Fibroblast of villous mesenchyme (primary cell): ENCODE data around the gene MUC22. TPM values are rescaled to one million over a fixed set of nuclear protein-coding genes. Genes with fewer than 3 reads are reported as not detected.

Experiments used
- DNase-seq: peaks from one replicate; pipeline ENCODE4 v3.0.0-alpha.2; 2010; ENCODE audit warnings: low read depth
- H3K4me3 ChIP-seq: 2 replicates; pipeline ENCODE4 v1.5.1; 2011; ENCODE audit warnings: low read depth, mild to moderate bottlenecking, low read length
- small RNA-seq: library from RNA; depleted of rRNA; stranded (forward); fragments of <200 nt; gene quantifications from one replicate; pipeline ENCODE3, GENCODE V24; 2012
- total RNA-seq: library from RNA; depleted of rRNA; stranded (reverse); fragments of >200 nt; gene quantifications from 2 replicates; pipeline ENCODE4 v1.2.3, GENCODE V29; 2012
- TF ChIP-seq, protein P1 (sequence below): IDR thresholded peaks from 2 replicates; pipeline ENCODE4 v1.5.1; 2012; ENCODE audit warnings: low read depth, mild to moderate bottlenecking, low read length; ENCODE audit not compliant: insufficient read depth

The MUC22 gene
- total RNA-seq, 1 donor = not detected

DNA sequence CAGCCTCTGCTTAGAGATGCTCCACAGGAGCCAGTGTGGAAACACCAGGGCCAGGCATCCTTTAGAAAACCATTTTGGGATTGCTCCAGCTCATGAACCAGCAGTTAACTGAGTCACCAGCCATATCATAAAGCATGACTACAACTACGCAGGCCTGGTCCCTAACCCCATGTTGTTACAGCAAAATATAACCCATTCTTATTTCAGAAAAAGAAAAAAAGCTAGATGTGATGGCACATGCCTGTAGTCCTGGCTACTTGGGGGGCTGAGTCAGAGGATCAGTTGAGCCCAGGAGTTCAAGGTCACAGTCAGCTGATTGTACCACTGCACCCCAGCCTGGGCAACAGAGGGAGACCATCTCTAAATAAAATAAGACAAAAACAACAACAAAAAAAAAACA lies 65.3 kb downstream of the MUC22 start:
- TF ChIP-seq, protein P1, sequence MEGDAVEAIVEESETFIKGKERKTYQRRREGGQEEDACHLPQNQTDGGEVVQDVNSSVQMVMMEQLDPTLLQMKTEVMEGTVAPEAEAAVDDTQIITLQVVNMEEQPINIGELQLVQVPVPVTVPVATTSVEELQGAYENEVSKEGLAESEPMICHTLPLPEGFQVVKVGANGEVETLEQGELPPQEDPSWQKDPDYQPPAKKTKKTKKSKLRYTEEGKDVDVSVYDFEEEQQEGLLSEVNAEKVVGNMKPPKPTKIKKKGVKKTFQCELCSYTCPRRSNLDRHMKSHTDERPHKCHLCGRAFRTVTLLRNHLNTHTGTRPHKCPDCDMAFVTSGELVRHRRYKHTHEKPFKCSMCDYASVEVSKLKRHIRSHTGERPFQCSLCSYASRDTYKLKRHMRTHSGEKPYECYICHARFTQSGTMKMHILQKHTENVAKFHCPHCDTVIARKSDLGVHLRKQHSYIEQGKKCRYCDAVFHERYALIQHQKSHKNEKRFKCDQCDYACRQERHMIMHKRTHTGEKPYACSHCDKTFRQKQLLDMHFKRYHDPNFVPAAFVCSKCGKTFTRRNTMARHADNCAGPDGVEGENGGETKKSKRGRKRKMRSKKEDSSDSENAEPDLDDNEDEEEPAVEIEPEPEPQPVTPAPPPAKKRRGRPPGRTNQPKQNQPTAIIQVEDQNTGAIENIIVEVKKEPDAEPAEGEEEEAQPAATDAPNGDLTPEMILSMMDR = no peak
- H3K4me3 ChIP-seq = no peak overlapping the region
- peak; percentile 48 for DNase-seq

DNA sequence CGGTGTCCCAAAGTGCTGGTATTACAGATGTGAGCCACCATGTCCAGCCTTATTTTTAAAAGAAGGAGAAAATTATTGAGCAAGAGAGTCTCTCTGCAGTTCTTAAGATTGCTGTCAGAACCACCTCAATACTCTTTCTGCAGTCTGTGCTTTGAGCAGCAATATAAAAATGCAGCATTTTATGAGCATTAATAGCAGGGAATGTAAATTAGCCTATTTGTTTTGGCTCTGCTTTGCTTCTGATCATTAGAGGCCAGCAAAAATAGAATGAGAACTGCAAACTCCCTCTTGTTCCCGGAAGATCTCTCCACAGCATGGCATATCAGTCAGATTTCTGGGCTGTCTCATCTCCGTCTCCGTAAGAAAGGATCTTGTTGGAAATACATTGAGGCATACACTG lies 66.3 kb downstream of the MUC22 start:
- TF ChIP-seq, protein P1 = no peak
- DNase-seq = peak; percentile 19

DNA sequence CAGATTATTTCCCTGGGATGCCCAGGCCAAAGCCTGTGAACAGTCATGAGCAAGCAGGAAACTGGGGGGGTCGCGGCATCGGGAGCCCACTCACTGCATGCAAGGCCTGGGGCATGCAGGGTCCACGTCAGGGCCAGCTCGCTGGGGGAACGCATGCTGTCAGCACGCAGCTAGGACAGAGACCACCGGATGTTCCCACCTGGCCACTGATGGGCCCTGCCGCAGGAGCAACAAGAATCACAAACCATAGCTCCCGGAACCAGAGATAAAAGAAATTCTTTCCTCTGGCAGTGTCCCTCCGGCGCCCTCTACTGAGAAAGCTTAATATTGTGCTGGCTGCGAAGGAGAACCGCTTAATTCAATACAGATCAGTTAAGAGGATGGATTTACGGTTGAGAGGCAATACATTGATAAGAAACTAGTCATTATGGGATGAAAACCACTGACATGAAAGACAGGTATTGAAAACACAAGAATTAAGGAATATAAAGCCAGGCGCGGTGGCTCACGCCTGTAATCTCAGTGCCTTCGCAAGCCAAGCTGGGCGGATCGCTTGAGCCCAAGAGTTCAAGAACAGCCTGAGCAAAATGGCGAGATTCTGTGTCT lies 69.5 kb downstream of the MUC22 start:
- peak; percentile 64 for DNase-seq

More for the DNA sequence above, 66.3 kb downstream of the MUC22 start:
- H3K4me3 ChIP-seq = no peak overlapping the region

DNA sequence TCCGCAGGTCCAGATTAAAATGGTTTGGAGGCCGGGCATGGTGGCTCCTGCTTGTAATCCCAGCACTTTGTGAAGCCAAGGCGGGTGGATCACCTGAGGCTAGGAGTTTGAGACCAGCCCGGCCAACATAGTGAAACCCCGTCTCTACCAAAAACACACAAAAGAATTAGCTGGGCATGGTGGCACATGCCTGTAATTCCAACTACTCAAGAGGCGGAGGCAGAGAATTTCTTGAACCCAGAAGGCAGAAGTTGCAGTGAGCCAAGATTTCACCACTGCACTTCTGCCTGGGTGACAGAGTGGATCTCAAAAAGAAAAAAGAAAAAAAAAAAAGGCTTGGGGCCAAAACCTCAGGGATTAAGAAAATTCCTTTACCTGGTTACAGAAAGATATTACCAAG lies 71.6 kb downstream of the MUC22 start:
- TF ChIP-seq, protein P1 = no peak
- no peak for DNase-seq

More for the DNA sequence above, 69.5 kb downstream of the MUC22 start:
- TF ChIP-seq, protein P1 = peak; percentile 84
- no peak overlapping the region for H3K4me3 ChIP-seq

GRCh38 chr6:31083742-31084354 lies 73.6 kb downstream of the MUC22 start:
- DNase-seq = peak; percentile 87
- H3K4me3 ChIP-seq = no peak overlapping the region
- TF ChIP-seq, protein P1 = no peak

More for the DNA sequence above, 71.6 kb downstream of the MUC22 start:
- H3K4me3 ChIP-seq = no peak overlapping the region

Small RNAs within 50 kb of the gene (small RNA-seq; reads per million reads assigned to genes)
- gene RNU6-1133P = not detected

Other genes starting within 250 kb of the MUC22 start
- gene DDR1, start 126.0 kb upstream of the MUC22 start, total RNA-seq = 19.3 and 32.4 TPM in 2 replicates
- 9.3 and 14.7 TPM in 2 replicates for gene GTF2H4, start 102.3 kb upstream of the MUC22 start, total RNA-seq
- gene VARS2, start 96.2 kb upstream of the MUC22 start, total RNA-seq = 15.1 and 17.3 TPM in 2 replicates
- gene SFTA2, start 78.3 kb upstream of the MUC22 start, total RNA-seq = not detected in 2 replicates
- gene MUCL3, start 69.5 kb upstream of the MUC22 start, total RNA-seq = not detected in 2 replicates
- gene MUC21, start 26.8 kb upstream of the MUC22 start, total RNA-seq = not detected in 2 replicates
- not detected in 2 replicates for gene C6orf15, start 102.1 kb downstream of the MUC22 start, total RNA-seq
- 0.97 and 3.0 TPM in 2 replicates for gene PSORS1C1, start 104.3 kb downstream of the MUC22 start, total RNA-seq
- gene CDSN, start 110.0 kb downstream of the MUC22 start, total RNA-seq = not detected in 2 replicates
- not detected in 2 replicates for gene PSORS1C2, start 128.6 kb downstream of the MUC22 start, total RNA-seq
- gene CCHCR1, start 147.3 kb downstream of the MUC22 start, total RNA-seq = 14.7 and 16.4 TPM in 2 replicates
- 20.7 and 22.2 TPM in 2 replicates for gene TCF19, start 148.1 kb downstream of the MUC22 start, total RNA-seq
- not detected in 2 replicates for gene POU5F1, start 160.2 kb downstream of the MUC22 start, total RNA-seq